ENCODE data around the gene GATA5. TPM values are rescaled to one million over a fixed set of nuclear protein-coding genes. Genes with fewer than 3 reads are reported as not detected.

Gene GATA5
- total RNA-seq, 2 donors from 2014 or later, result 2.5 to 6.7 TPM

DNA sequence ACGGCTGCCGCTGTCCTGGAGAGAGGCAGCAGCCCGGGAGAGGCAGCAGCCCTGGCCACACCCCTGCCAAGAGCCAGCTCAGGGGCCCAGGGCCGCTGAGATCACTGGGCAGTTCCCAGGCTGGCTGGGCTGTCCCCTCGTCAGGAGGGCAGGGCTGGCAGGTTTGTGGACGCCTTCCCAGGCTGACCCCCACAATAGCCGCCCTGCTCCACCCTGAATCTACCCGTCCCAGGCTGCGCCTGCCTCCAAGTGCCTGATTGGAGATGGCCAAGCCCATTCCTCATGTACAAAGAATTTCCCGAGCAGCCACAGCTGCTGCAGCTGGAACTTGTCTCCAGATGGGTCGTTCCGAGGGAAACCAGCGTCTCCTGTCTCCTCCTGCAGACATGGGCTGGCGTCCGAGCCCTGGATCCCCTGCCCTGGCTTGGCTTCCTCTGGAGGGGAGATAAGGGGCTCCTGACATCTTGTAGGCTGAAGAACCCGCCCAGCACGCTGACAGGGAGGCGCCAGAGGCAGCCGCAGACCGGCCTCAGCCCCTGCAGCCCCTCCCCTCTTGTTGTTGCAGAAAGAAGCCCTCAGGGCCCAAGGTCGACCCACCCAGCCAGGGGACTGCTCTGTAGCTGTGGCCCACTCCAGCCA lies 9.4 kb upstream of the GATA5 start:
- H3K4me1 ChIP-seq (ENCODE audit: control insufficient read depth, insufficient read depth, low read length), result peaks cover 58% of the 10 kb centered on the region
- Mint-ChIP-seq H3K27me3 (ENCODE audit: insufficient read depth) (no peaks in the 10 kb centered on the region), H3K27ac (no peak overlapping the region), H3K9me3 (no peaks in the 10 kb centered on the region), H3K36me3 (ENCODE audit: low read depth) (no peaks in the 10 kb centered on the region), H3K4me3 (no peak overlapping the region), H3K4me1 (peaks cover 36% of the 10 kb centered on the region)
- H3K9ac ChIP-seq (ENCODE audit: extremely low read depth, low read length, poor library complexity, severe bottlenecking), result no peak overlapping the region
- 49 to 60% methylated on average over 5 to 21 of the region's 21 CpGs for WGBS, 2 experiments (ENCODE audit: insufficient coverage in 1 of 2, insufficient read length in 1 of 2)
- no peak overlapping the region for H3K4me3 ChIP-seq (ENCODE audit: low read length)
- H3K36me3 ChIP-seq (ENCODE audit: control insufficient read depth, insufficient read depth, low read length), result no peaks in the 10 kb centered on the region
- H3K27ac ChIP-seq (ENCODE audit: low read depth, low read length), result no peak overlapping the region
- peaks cover 17% of the 10 kb centered on the region for H3K27me3 ChIP-seq (ENCODE audit: control insufficient read depth, insufficient read depth, low read length, poor library complexity, severe bottlenecking)
- TF ChIP-seq, protein P1, sequence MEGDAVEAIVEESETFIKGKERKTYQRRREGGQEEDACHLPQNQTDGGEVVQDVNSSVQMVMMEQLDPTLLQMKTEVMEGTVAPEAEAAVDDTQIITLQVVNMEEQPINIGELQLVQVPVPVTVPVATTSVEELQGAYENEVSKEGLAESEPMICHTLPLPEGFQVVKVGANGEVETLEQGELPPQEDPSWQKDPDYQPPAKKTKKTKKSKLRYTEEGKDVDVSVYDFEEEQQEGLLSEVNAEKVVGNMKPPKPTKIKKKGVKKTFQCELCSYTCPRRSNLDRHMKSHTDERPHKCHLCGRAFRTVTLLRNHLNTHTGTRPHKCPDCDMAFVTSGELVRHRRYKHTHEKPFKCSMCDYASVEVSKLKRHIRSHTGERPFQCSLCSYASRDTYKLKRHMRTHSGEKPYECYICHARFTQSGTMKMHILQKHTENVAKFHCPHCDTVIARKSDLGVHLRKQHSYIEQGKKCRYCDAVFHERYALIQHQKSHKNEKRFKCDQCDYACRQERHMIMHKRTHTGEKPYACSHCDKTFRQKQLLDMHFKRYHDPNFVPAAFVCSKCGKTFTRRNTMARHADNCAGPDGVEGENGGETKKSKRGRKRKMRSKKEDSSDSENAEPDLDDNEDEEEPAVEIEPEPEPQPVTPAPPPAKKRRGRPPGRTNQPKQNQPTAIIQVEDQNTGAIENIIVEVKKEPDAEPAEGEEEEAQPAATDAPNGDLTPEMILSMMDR (conservative IDR thresholded peaks at IDR 0.05), result no peak
- H3K9me3 ChIP-seq (ENCODE audit: control insufficient read depth, low read length), result no peaks in the 10 kb centered on the region
- DNase-seq, result no peak

DNA sequence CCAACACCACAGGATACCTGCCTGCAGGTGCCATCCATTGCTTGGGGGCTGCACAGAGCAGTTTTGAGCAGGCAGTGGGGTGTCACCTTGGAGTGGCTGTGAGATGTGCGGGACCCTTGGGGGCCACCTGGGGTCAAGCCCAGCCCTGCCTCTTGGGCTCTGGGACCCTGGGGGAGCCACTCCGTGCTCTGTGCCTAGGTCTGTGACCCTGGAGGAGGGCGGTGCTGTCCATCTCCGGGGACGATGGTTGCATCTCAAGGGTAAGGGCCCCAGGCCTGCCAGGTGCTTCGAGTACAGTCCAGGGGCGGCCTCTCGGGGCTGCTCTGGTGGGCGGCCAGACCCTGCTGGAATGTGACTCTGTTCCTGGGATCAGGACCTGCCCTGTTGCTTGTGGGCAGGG lies 8.7 kb upstream of the GATA5 start:
- peaks cover 58% of the 10 kb centered on the region for H3K4me1 ChIP-seq (ENCODE audit: control insufficient read depth, insufficient read depth, low read length)
- DNase-seq, result no peak
- H3K4me1 Mint-ChIP-seq, result peaks cover 40% of the 10 kb centered on the region
- H3K27me3 Mint-ChIP-seq (ENCODE audit: insufficient read depth), result peaks cover 2% of the 10 kb centered on the region
- no peaks in the 10 kb centered on the region for H3K9me3 ChIP-seq (ENCODE audit: control insufficient read depth, low read length)
- TF ChIP-seq, protein P1 (conservative IDR thresholded peaks at IDR 0.05), result no peak
- H3K4me3 Mint-ChIP-seq, result no peak overlapping the region
- H3K9me3 Mint-ChIP-seq, result no peaks in the 10 kb centered on the region
- no peak overlapping the region for H3K4me3 ChIP-seq (ENCODE audit: low read length)
- peaks cover 18% of the 10 kb centered on the region for H3K27me3 ChIP-seq (ENCODE audit: control insufficient read depth, insufficient read depth, low read length, poor library complexity, severe bottlenecking)
- H3K9ac ChIP-seq (ENCODE audit: extremely low read depth, low read length, poor library complexity, severe bottlenecking), result no peak overlapping the region
- no peak overlapping the region for H3K27ac ChIP-seq (ENCODE audit: low read depth, low read length)
- H3K27ac Mint-ChIP-seq, result no peak overlapping the region
- WGBS, 2 experiments (ENCODE audit: insufficient coverage in 1 of 2, insufficient read length in 1 of 2), result 91 to 93% methylated on average over 7 to 9 of the region's 9 CpGs
- H3K36me3 ChIP-seq (ENCODE audit: control insufficient read depth, insufficient read depth, low read length), result no peaks in the 10 kb centered on the region
- no peaks in the 10 kb centered on the region for H3K36me3 Mint-ChIP-seq (ENCODE audit: low read depth)

DNA sequence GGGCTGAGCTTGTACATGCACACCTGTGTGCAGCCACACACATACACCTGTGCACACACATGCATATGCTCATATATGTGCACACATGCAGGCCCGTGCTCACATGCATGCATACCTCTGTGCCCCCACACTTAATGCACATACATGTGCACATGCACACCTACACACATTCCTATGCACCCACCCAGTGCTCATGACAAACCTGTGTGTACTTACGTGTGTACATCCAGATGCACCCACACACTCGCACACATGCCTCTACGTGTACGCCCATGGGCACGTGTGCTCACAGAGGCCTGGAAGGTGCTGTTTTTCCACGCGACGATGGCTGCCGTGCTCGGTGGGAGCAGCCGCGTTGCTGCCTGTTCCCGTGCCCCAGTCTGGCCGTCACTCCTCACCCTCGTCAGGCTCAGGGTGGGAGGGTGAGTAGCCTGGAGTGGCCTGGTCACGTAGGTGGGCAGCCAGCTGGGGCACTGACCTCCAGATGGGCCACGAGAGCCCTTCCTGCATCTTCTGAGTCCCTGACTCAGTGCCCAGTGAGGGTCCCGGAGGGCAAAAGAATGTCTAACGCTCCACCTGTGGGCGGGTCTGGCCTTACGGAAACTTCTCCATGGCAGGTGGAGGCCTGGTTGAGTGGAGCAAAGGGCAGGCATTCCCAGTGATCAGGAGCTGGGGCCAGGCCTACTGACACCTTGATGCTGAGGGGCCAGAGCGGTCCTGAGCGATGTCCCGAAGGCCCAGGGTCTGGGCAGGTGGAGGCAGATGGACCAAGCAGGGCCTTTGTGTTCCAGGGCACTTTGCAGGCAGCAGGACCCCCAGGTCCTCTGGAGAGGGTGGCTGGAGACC lies 8.0 kb upstream of the GATA5 start:
- no peak overlapping the region for H3K4me3 ChIP-seq (ENCODE audit: low read length)
- WGBS, 2 experiments (ENCODE audit: insufficient coverage in 1 of 2, insufficient read length in 1 of 2), result 91 to 93% methylated on average over 16 to 25 of the region's 25 CpGs
- H3K4me1 ChIP-seq (ENCODE audit: control insufficient read depth, insufficient read depth, low read length), result peaks cover 64% of the 10 kb centered on the region
- peaks cover 43% of the 10 kb centered on the region for H3K4me1 Mint-ChIP-seq
- no peaks in the 10 kb centered on the region for H3K36me3 ChIP-seq (ENCODE audit: control insufficient read depth, insufficient read depth, low read length)
- H3K36me3 Mint-ChIP-seq (ENCODE audit: low read depth), result no peaks in the 10 kb centered on the region
- peaks cover 8% of the 10 kb centered on the region for H3K27me3 Mint-ChIP-seq (ENCODE audit: insufficient read depth)
- no peak overlapping the region for H3K27ac ChIP-seq (ENCODE audit: low read depth, low read length)
- no peak for DNase-seq
- peaks cover 25% of the 10 kb centered on the region for H3K27me3 ChIP-seq (ENCODE audit: control insufficient read depth, insufficient read depth, low read length, poor library complexity, severe bottlenecking)
- TF ChIP-seq, protein P1 (conservative IDR thresholded peaks at IDR 0.05), result no peak
- H3K9ac ChIP-seq (ENCODE audit: extremely low read depth, low read length, poor library complexity, severe bottlenecking), result no peak overlapping the region
- no peak overlapping the region for H3K4me3 Mint-ChIP-seq
- H3K9me3 ChIP-seq (ENCODE audit: control insufficient read depth, low read length), result no peaks in the 10 kb centered on the region
- no peak overlapping the region for H3K27ac Mint-ChIP-seq
- H3K9me3 Mint-ChIP-seq, result no peaks in the 10 kb centered on the region
